ENCODE measurements around the gene FAU.

FAU gene

GRCh38 chr11:65104628-65105027, 17.3 kb downstream of the FAU start:
- no peak for DNase-seq

GRCh38 chr11:65103476-65103875, 18.5 kb downstream of the FAU start:
- DNase-seq: no peak

- DNase-seq: no peak
Measured at GRCh38 chr11:65102142-65103095, 19.5 kb downstream of the FAU start.

- DNase-seq: no peak
Measured at GRCh38 chr11:65100674-65101350, 21.1 kb downstream of the FAU start.

GRCh38 chr11:65096926-65097325, 25.0 kb downstream of the FAU start:
- no peak for DNase-seq

GRCh38 chr11:65095974-65096806, 25.7 kb downstream of the FAU start, which contains the start of gene VPS51:
Gene VPS51 (plus strand): TSS chr11:65096214. CDS start chr11:65096251, 37 bp downstream.
- peak; percentile 71 to 85 for DNase-seq

GRCh38 chr11:65095427-65095826, 26.5 kb downstream of the FAU start:
- no peak for DNase-seq

- no peak for DNase-seq
Measured at GRCh38 chr11:65090628-65091027, 31.3 kb downstream of the FAU start.

- DNase-seq: no peak
Measured at GRCh38 chr11:65089621-65090020, 32.3 kb downstream of the FAU start.

- DNase-seq: no peak
Measured at GRCh38 chr11:65087827-65088226, 34.1 kb downstream of the FAU start.

GRCh38 chr11:65087216-65087615, 34.7 kb downstream of the FAU start:
- no peak for DNase-seq

GRCh38 chr11:65086809-65087208, 35.1 kb downstream of the FAU start:
- DNase-seq: no peak

- DNase-seq: no peak
Measured at GRCh38 chr11:65085446-65085845, 36.5 kb downstream of the FAU start.

- no peak for DNase-seq
Measured at GRCh38 chr11:65084598-65085375, 37.1 kb downstream of the FAU start.

- DNase-seq: peak; percentile 81 to 94
Measured at GRCh38 chr11:65083834-65084597, 37.9 kb downstream of the FAU start, which contains the start of the genes CDCA5 and ZFPL1. Gene CDCA5 (minus strand): TSS chr11:65084040. CDS start chr11:65083978, 62 bp downstream. Gene ZFPL1 (plus strand): TSS chr11:65084222. CDS start chr11:65084699, 477 bp downstream.

- DNase-seq: no peak
Measured at GRCh38 chr11:65083134-65083833, 38.6 kb downstream of the FAU start.

GRCh38 chr11:65078786-65079342, 43.1 kb downstream of the FAU start:
- DNase-seq: no peak

- DNase-seq: peak in 1 of 2 experiments; percentile 47
Measured at GRCh38 chr11:65078151-65078550, 43.8 kb downstream of the FAU start.

GRCh38 chr11:65077451-65077850, 44.5 kb downstream of the FAU start:
- DNase-seq: no peak

- no peak for DNase-seq
Measured at GRCh38 chr11:65072631-65072966, 49.3 kb downstream of the FAU start.

All from SW 1271 (cell line).